Breast epithelium (tissue), 4 donors: Measurements from ENCODE around the gene FGA. TPM values are rescaled to one million over a fixed set of nuclear protein-coding genes. Genes with fewer than 3 reads are reported as not detected.

Experiments
- DNase-seq, 2 donors: peaks; one replicate each; pipeline ENCODE4 v3.0.0-alpha.2; 2019; ENCODE audit warnings: low spot score in 2 of 2
- H3K27ac ChIP-seq, 2 donors: fragments of 200-600 bp; sonication (generic) in 1 of 2; one replicate each; pipeline ENCODE4 v1.5.1; 2016 to 2019; ENCODE audit warnings: mild to moderate bottlenecking in 1 of 2
- H3K27me3 ChIP-seq, 2 donors: fragments of 200-600 bp; sonication (generic) in 1 of 2; one replicate each; pipeline versions ENCODE4 v1.5.1 to v1.6.0; 2017 to 2019; ENCODE audit warnings: control low read depth in 1 of 2, mild to moderate bottlenecking in 1 of 2
- H3K36me3 ChIP-seq: fragments of 200-600 bp; one replicate; pipeline ENCODE4 v1.5.1; 2019
- H3K4me1 ChIP-seq, 2 donors: fragments of 200-600 bp; sonication (generic); one replicate each; pipeline ENCODE4 v1.5.1; 2016 to 2019; ENCODE audit warnings: control low read depth in 1 of 2
- H3K4me3 ChIP-seq, 3 donors: fragments of 200-600 bp; sonication (generic); 1 replicate in 2 of 3; 2 replicates in 1 of 3; pipeline ENCODE4 v1.5.1; 2016 to 2019; ENCODE audit warnings: mild to moderate bottlenecking in 3 of 3, moderate library complexity in 2 of 3
- H3K9me3 ChIP-seq, 2 donors: fragments of 200-600 bp; sonication (generic) in 1 of 2; one replicate each; pipeline ENCODE4 v1.5.1; 2016 to 2019; ENCODE audit warnings: control low read depth in 1 of 2
- POLR2A ChIP-seq: fragments of 450-650 bp; IDR thresholded peaks from one replicate; pipeline ENCODE4 v1.6.1; 2016; ENCODE audit warnings: antibody characterized with exemption, mild to moderate bottlenecking, moderate library complexity
- POLR2AphosphoS5 ChIP-seq, 3 donors: sonication (generic); formaldehyde crosslinking; IDR thresholded peaks; one replicate each; pipeline ENCODE4 v1.6.1; 2017; ENCODE audit warnings: antibody characterized with exemption in 3 of 3
- intact Hi-C: fragments of 100-400 bp; cut with DNase I; formaldehyde crosslinking; loops from one replicate; pipeline ENCODE4 v1.15.1; 2023; ENCODE audit warnings: low total_unique reads
- total RNA-seq, 3 donors: library from RNA; depleted of rRNA; stranded (reverse); fragments of >200 nt; gene quantifications; one replicate each; pipeline ENCODE4 v1.1.0, GENCODE V29; 2016
- TF ChIP-seq, protein P1 (sequence below), 3 donors: fragments of 450-650 bp; IDR thresholded peaks; one replicate each; pipeline ENCODE4 v1.5.1; 2016 to 2017; ENCODE audit warnings: antibody characterized with exemption in 3 of 3, mild to moderate bottlenecking in 3 of 3, moderate library complexity in 3 of 3

Gene FGA
- total RNA-seq, 3 donors from 2014 or later = 0.66 TPM; not detected in 2

DNA sequence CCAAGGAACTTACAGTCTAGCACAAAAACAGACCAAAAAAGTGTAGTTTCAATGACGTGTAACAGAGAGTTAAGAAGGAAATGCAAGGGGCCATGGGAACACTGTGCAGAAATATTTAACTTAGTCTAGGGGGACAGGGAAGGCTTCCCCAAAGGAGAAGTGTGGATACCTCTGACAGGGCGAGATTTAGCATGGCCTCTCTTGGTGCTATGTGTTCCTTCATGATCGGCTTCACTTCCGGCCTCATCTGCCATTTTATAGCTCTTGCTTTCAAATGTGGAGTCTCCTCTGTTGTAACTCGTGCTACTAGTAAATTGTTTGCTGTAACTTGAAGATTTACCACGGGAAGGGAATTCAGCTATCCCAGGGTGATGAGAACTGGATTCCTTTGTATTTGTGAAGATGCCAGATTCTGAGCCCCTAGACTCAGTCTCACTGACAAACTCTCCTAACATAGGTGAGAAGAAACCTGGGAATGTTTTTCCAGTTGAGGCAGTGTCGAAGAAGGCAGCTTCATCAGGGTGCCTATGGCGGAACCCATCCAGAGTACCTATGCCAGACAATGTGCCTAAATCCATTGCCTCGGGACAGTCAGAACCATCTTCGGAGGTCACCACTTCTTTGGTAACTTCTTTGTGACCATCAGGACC lies 5.0 kb downstream of the FGA start:
- H3K4me1 ChIP-seq = no peaks in the 10 kb centered on the region
- H3K4me3 ChIP-seq = no peak overlapping the region
- no peak overlapping the region for H3K27ac ChIP-seq
- H3K27me3 ChIP-seq = no peaks in the 10 kb centered on the region
- DNase-seq = no peak
- no peak for TF ChIP-seq POLR2A
- intact Hi-C loops = no loop called here
- H3K9me3 ChIP-seq = no peaks in the 10 kb centered on the region
- no peaks in the 10 kb centered on the region for H3K36me3 ChIP-seq

DNA sequence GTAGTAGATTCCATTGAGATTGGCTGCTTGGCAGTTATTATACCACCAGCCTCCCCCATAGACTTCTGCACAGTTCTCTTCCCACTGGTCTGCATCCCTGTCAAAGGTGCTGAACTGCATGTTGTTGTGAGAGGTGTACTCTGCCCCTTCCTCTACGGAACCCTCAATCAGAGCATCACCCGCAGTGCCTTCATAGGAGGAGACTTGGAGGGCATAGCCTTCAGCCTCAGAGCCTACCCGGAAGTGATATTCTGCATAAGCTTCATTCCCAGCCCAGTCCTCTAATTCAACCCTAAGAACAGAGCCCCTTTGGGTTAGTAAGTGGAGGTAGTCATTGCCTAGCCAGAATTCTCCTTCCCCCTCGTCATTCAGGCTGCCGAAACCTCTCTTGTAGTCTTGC lies 6.3 kb downstream of the FGA start:
- Histone ChIP-seq H3K27me3 (no peaks in the 10 kb centered on the region), H3K9me3 (no peaks in the 10 kb centered on the region), H3K4me3 (no peak overlapping the region), H3K4me1 (no peaks in the 10 kb centered on the region), H3K36me3 (no peaks in the 10 kb centered on the region), H3K27ac (no peak overlapping the region)
- DNase-seq = no peak
- intact Hi-C loops = no loop called here
- TF ChIP-seq POLR2A (no peak), POLR2AphosphoS5 (IDR thresholded peaks at IDR 0.05) (no peak)
- TF ChIP-seq, protein P1, sequence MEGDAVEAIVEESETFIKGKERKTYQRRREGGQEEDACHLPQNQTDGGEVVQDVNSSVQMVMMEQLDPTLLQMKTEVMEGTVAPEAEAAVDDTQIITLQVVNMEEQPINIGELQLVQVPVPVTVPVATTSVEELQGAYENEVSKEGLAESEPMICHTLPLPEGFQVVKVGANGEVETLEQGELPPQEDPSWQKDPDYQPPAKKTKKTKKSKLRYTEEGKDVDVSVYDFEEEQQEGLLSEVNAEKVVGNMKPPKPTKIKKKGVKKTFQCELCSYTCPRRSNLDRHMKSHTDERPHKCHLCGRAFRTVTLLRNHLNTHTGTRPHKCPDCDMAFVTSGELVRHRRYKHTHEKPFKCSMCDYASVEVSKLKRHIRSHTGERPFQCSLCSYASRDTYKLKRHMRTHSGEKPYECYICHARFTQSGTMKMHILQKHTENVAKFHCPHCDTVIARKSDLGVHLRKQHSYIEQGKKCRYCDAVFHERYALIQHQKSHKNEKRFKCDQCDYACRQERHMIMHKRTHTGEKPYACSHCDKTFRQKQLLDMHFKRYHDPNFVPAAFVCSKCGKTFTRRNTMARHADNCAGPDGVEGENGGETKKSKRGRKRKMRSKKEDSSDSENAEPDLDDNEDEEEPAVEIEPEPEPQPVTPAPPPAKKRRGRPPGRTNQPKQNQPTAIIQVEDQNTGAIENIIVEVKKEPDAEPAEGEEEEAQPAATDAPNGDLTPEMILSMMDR (IDR thresholded peaks at IDR 0.05) = no peak

DNA sequence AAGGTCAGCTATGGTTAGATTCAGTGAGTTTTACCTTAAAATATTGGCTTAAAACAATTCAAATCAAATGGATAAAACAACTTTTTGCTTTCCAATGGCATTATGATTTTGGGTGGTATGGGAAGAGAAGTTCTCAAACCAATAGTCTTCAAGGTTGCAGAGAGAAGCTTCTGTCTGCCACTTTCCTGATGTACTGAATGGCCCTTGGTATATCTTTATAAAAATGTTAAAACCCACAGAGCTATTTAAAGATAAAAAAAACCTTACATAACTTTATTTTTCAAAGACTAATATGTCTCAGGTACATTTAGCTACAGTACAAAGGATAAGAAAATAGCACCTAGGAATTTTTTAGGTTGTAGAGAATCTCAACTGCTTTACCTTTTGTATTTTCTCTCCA lies 6.9 kb downstream of the FGA start:
- TF ChIP-seq POLR2A (no peak), POLR2AphosphoS5 (IDR thresholded peaks at IDR 0.05) (no peak)
- TF ChIP-seq, protein P1 (IDR thresholded peaks at IDR 0.05) = no peak
- DNase-seq = no peak
- no peaks in the 10 kb centered on the region for H3K9me3 ChIP-seq
- no peaks in the 10 kb centered on the region for H3K27me3 ChIP-seq
- intact Hi-C loops = no loop called here
- no peaks in the 10 kb centered on the region for H3K36me3 ChIP-seq
- H3K4me3 ChIP-seq = no peak overlapping the region
- H3K27ac ChIP-seq = no peak overlapping the region
- H3K4me1 ChIP-seq = no peaks in the 10 kb centered on the region

DNA sequence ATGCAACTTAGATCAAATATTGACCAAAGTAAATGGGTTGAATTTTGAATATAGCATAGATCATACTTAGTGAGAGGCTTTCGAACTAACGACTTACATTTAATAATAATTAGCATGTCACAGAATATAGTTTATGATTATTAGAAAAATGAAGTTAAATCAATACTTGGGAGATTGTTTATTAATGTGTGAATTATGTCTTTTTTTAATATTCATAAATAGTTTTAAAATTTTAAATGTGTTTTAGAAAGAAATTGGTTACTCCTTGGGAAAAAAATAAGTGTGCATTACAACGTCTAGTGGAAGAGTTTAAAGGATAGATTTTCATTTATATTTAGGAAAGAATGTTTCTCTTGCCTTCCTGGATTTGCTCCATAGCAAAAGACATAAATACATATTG lies 7.3 kb downstream of the FGA start:
- H3K4me3 ChIP-seq = no peak overlapping the region
- no peaks in the 10 kb centered on the region for H3K9me3 ChIP-seq
- no peaks in the 10 kb centered on the region for H3K27me3 ChIP-seq
- intact Hi-C loops = no loop called here
- no peak overlapping the region for H3K27ac ChIP-seq
- TF ChIP-seq POLR2AphosphoS5 (IDR thresholded peaks at IDR 0.05) (no peak), POLR2A (no peak)
- TF ChIP-seq, protein P1 (IDR thresholded peaks at IDR 0.05) = no peak
- no peaks in the 10 kb centered on the region for H3K4me1 ChIP-seq
- no peaks in the 10 kb centered on the region for H3K36me3 ChIP-seq
- no peak for DNase-seq

DNA sequence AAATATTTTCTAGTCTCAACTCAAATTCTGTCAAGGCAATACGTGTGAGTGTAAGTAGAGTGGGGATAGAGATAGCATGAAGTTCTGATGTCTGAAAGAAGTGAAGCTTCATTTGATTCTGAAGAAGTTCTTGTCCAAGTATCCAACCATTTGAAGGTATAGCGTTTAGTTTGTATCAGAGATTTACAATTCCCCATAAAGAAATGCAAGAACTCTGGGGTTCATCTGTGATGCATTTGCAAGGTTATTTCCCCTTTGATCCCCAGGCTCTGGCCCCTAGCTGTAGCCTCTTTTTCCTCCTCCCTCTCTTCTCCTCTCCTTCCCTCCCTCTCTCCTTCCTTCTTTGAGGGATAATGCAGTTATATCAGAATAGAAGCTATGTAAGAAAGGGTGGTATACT lies 7.8 kb downstream of the FGA start:
- TF ChIP-seq, protein P1 (IDR thresholded peaks at IDR 0.05) = no peak
- TF ChIP-seq POLR2AphosphoS5 (IDR thresholded peaks at IDR 0.05) (no peak), POLR2A (no peak)
- H3K27ac ChIP-seq = no peak overlapping the region
- H3K4me1 ChIP-seq = no peaks in the 10 kb centered on the region
- DNase-seq = no peak
- no peaks in the 10 kb centered on the region for H3K9me3 ChIP-seq
- H3K27me3 ChIP-seq = no peaks in the 10 kb centered on the region
- H3K36me3 ChIP-seq = no peaks in the 10 kb centered on the region
- intact Hi-C loops = no loop called here
- no peak overlapping the region for H3K4me3 ChIP-seq

DNA sequence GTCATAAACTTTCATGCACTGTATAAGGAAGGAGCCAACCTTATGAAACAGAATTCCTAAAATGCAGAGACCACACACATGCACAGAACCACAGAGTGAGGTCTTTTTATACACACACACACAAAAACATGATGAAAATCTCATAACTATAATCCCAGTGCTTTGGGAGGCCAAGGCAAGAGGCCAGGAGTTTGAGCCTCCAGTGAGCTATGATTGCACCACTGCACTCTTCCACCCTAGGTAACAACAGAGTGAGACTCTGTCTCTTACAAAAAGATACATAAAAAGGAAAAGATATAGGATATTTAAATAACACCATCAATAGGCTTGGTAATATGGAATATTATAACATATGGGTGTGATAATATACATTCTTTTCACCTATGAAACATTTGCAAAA lies 10.6 kb downstream of the FGA start:
- intact Hi-C loops = no loop called here
- H3K27me3 ChIP-seq = no peaks in the 10 kb centered on the region
- H3K36me3 ChIP-seq = no peaks in the 10 kb centered on the region
- H3K4me3 ChIP-seq = no peak overlapping the region
- no peak overlapping the region for H3K27ac ChIP-seq
- no peaks in the 10 kb centered on the region for H3K4me1 ChIP-seq
- DNase-seq = no peak
- no peaks in the 10 kb centered on the region for H3K9me3 ChIP-seq
- TF ChIP-seq, protein P1 (IDR thresholded peaks at IDR 0.05) = no peak
- TF ChIP-seq POLR2A = no peak
- TF ChIP-seq POLR2AphosphoS5 (IDR thresholded peaks at IDR 0.05) = no peak
